Measurements from ENCODE around the gene ATRAID. TPM values are rescaled to one million over a fixed set of nuclear protein-coding genes. Genes with fewer than 3 reads are reported as not detected.
"Not testable (repeated sequence)": the region's sequence is repeated elsewhere in the genome, so short reads cannot be mapped to it uniquely, and the experiment has no call there.

The ATRAID gene
- polyA plus RNA-seq, 2 donors: 66.2 to 92.7 TPM

GRCh38 chr2:27191070-27191829 lies 20.6 kb upstream of the ATRAID start:
- 42 to 45% methylated on average over 8 of the region's 8 CpGs for WGBS, 2 donors

GRCh38 chr2:27194538-27195354 lies 17.1 kb upstream of the ATRAID start:
- Histone ChIP-seq H3K4me3 (ENCODE audit: low read depth in 1 of 2, low read length in 2 of 2) (no peak overlapping the region), H3K4me1 (ENCODE audit: control insufficient read depth in 2 of 2, insufficient read depth in 2 of 2, low read length in 1 of 2) (no peaks in the 10 kb centered on the region), H3K27me3 (ENCODE audit: control insufficient read depth in 1 of 2, insufficient read depth in 2 of 2, low read length in 2 of 2) (peaks cover 0 to 2% of the 10 kb centered on the region in 2 donors), H3K36me3 (ENCODE audit: control insufficient read depth in 2 of 2, insufficient read depth in 2 of 2, low read length in 1 of 2) (peaks cover 0 to 6% of the 10 kb centered on the region in 2 donors), H3K9me3 (ENCODE audit: control insufficient read depth in 2 of 2, insufficient read depth in 1 of 2, low read depth in 1 of 2, low read length in 1 of 2) (no peaks in the 10 kb centered on the region), H3K27ac (ENCODE audit: low read depth in 2 of 2, low read length in 1 of 2) (no peak overlapping the region)
- WGBS, 2 donors: 65 to 71% methylated on average over 17 of the region's 17 CpGs

More at GRCh38 chr2:27191070-27191829, 20.6 kb upstream of the ATRAID start:
- Histone ChIP-seq H3K4me3 (ENCODE audit: low read depth in 1 of 2, low read length in 2 of 2) (no peak overlapping the region), H3K36me3 (ENCODE audit: control insufficient read depth in 2 of 2, insufficient read depth in 2 of 2, low read length in 1 of 2) (no peaks in the 10 kb centered on the region), H3K27me3 (ENCODE audit: control insufficient read depth in 1 of 2, insufficient read depth in 2 of 2, low read length in 2 of 2) (peaks cover 0 to 2% of the 10 kb centered on the region in 2 donors), H3K4me1 (ENCODE audit: control insufficient read depth in 2 of 2, insufficient read depth in 2 of 2, low read length in 1 of 2) (no peaks in the 10 kb centered on the region), H3K9me3 (ENCODE audit: control insufficient read depth in 2 of 2, insufficient read depth in 1 of 2, low read depth in 1 of 2, low read length in 1 of 2) (no peaks in the 10 kb centered on the region), H3K27ac (ENCODE audit: low read depth in 2 of 2, low read length in 1 of 2) (no peak overlapping the region)

DNA sequence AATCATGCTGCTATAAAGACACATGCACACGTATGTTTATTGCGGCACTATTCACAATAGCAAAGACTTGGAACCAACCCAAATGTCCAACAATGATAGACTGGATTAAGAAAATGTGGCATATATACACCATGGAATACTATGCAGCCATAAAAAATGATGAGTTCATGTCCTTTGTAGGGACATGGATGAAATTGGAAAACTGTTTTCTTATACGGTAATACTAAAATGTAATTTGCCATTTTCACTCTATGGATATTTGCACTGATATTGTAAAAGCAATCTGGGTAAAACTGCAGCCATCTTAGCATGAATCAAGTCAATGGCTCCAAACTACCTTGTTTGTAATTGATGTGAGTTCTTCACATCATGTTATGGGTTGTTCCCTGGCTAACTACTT lies 16.0 kb upstream of the ATRAID start:
- 82 to 87% methylated on average over 3 of the region's 3 CpGs for WGBS, 2 donors

DNA sequence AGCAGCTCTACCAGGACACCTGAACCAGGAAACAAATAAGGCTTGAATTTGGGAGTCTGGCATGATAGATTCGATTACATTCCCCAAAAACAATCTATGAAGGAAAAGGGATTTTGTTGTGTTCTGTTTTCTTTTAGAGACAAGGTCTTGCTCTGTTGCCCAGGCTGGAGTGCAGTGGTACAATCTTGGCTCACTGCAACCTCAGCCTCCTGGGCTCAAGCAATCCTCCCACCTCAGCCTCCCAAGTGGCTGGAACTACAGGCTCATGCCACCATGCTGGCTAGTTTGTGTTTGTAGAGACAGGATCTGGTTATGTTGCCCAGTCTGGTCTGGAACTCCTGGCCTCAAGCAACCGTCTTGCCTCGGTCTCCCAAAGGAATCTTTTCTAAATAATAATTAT lies 13.8 kb upstream of the ATRAID start:
- H3K27ac ChIP-seq (ENCODE audit: low read depth in 2 of 2, low read length in 1 of 2); H3K4me1 ChIP-seq (ENCODE audit: control insufficient read depth in 2 of 2, insufficient read depth in 2 of 2, low read length in 1 of 2); H3K4me3 ChIP-seq (ENCODE audit: low read depth in 1 of 2, low read length in 2 of 2); H3K9me3 ChIP-seq (ENCODE audit: control insufficient read depth in 2 of 2, insufficient read depth in 1 of 2, low read depth in 1 of 2, low read length in 1 of 2); H3K27me3 ChIP-seq (ENCODE audit: control insufficient read depth in 1 of 2, insufficient read depth in 2 of 2, low read length in 2 of 2): not testable (repeated sequence)
- peaks cover 9 to 21% of the 10 kb centered on the region in 2 donors for H3K36me3 ChIP-seq (ENCODE audit: control insufficient read depth in 2 of 2, insufficient read depth in 2 of 2, low read length in 1 of 2)
- 95% methylated on average over 3 of the region's 3 CpGs for WGBS, 2 donors

More for the DNA sequence above, 16.0 kb upstream of the ATRAID start:
- H3K27me3 ChIP-seq (ENCODE audit: control insufficient read depth in 1 of 2, insufficient read depth in 2 of 2, low read length in 2 of 2); H3K9me3 ChIP-seq (ENCODE audit: control insufficient read depth in 2 of 2, insufficient read depth in 1 of 2, low read depth in 1 of 2, low read length in 1 of 2); H3K4me1 ChIP-seq (ENCODE audit: control insufficient read depth in 2 of 2, insufficient read depth in 2 of 2, low read length in 1 of 2); H3K4me3 ChIP-seq (ENCODE audit: low read depth in 1 of 2, low read length in 2 of 2); H3K27ac ChIP-seq (ENCODE audit: low read depth in 2 of 2, low read length in 1 of 2); H3K36me3 ChIP-seq (ENCODE audit: control insufficient read depth in 2 of 2, insufficient read depth in 2 of 2, low read length in 1 of 2): not testable (repeated sequence)

GRCh38 chr2:27198627-27199026 lies 13.2 kb upstream of the ATRAID start:
- H3K36me3 ChIP-seq (ENCODE audit: control insufficient read depth in 2 of 2, insufficient read depth in 2 of 2, low read length in 1 of 2): peaks cover 9 to 24% of the 10 kb centered on the region in 2 donors
- H3K4me3 ChIP-seq (ENCODE audit: low read depth in 1 of 2, low read length in 2 of 2): no peak overlapping the region
- 68 to 72% methylated on average over 2 of the region's 2 CpGs for WGBS, 2 donors
- no peak overlapping the region for H3K27ac ChIP-seq (ENCODE audit: low read depth in 2 of 2, low read length in 1 of 2)
- H3K4me1 ChIP-seq (ENCODE audit: control insufficient read depth in 2 of 2, insufficient read depth in 2 of 2, low read length in 1 of 2): no peaks in the 10 kb centered on the region
- H3K27me3 ChIP-seq (ENCODE audit: control insufficient read depth in 1 of 2, insufficient read depth in 2 of 2, low read length in 2 of 2): no peaks in the 10 kb centered on the region
- H3K9me3 ChIP-seq (ENCODE audit: control insufficient read depth in 2 of 2, insufficient read depth in 1 of 2, low read depth in 1 of 2, low read length in 1 of 2): no peaks in the 10 kb centered on the region

- no peaks in the 10 kb centered on the region for H3K9me3 ChIP-seq (ENCODE audit: control insufficient read depth in 2 of 2, insufficient read depth in 1 of 2, low read depth in 1 of 2, low read length in 1 of 2)
- 82 to 88% methylated on average over 2 of the region's 2 CpGs for WGBS, 2 donors
- H3K27me3 ChIP-seq (ENCODE audit: control insufficient read depth in 1 of 2, insufficient read depth in 2 of 2, low read length in 2 of 2): no peaks in the 10 kb centered on the region
- H3K27ac ChIP-seq (ENCODE audit: low read depth in 2 of 2, low read length in 1 of 2): no peak overlapping the region
- no peak overlapping the region for H3K4me3 ChIP-seq (ENCODE audit: low read depth in 1 of 2, low read length in 2 of 2)
- H3K4me1 ChIP-seq (ENCODE audit: control insufficient read depth in 2 of 2, insufficient read depth in 2 of 2, low read length in 1 of 2): no peaks in the 10 kb centered on the region
- peaks cover 9 to 27% of the 10 kb centered on the region in 2 donors for H3K36me3 ChIP-seq (ENCODE audit: control insufficient read depth in 2 of 2, insufficient read depth in 2 of 2, low read length in 1 of 2)
Measured at GRCh38 chr2:27199241-27199640, 12.6 kb upstream of the ATRAID start.

DNA sequence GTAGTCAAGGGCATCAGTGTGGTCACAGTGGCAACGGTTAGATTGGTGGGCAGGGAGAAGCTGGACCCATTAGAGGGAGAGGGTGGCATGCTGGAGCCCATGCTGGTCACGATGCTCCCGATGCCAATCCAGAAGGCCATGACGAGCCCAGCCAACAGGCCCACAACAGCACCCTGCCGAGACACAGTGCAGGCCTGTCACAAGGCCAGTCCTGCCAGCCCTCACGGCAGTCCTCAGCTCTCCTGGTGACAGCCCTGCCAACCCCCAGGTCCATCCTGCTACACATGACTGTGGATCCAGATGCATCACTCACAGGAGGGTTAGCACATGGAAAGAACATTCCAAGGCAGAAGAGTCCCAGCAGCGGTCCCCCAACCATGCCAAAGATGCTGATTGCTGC lies 10.2 kb upstream of the ATRAID start:
- Histone ChIP-seq H3K36me3 (ENCODE audit: control insufficient read depth in 2 of 2, insufficient read depth in 2 of 2, low read length in 1 of 2) (peaks cover 21 to 38% of the 10 kb centered on the region in 2 donors), H3K4me1 (ENCODE audit: control insufficient read depth in 2 of 2, insufficient read depth in 2 of 2, low read length in 1 of 2) (no peaks in the 10 kb centered on the region)
- WGBS, 2 donors: 87 to 88% methylated on average over 7 of the region's 7 CpGs

DNA sequence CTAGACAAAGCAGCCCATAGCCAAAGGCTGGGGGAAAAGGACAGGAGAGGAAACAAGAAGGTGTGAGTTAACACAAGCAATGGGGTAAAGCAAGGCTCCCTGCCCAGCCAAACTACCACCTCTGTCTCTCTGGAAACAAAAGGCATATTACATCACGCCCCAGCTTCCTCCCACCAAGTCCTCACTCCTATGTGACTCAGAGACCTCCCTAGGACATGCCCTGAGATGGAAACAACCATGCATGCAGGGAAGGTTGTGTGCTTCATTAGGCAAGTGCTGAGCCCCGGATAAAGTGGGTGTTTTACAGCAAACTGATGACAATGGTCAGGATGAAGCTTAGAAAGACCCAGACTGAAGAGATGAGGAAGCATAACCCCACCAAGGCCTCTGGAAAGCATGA lies 9.0 kb upstream of the ATRAID start:
- 85 to 86% methylated on average over 2 of the region's 2 CpGs for WGBS, 2 donors
- H3K4me1 ChIP-seq (ENCODE audit: control insufficient read depth in 2 of 2, insufficient read depth in 2 of 2, low read length in 1 of 2): no peaks in the 10 kb centered on the region
- peaks cover 30 to 46% of the 10 kb centered on the region in 2 donors for H3K36me3 ChIP-seq (ENCODE audit: control insufficient read depth in 2 of 2, insufficient read depth in 2 of 2, low read length in 1 of 2)
- no peaks in the 10 kb centered on the region for H3K9me3 ChIP-seq (ENCODE audit: control insufficient read depth in 2 of 2, insufficient read depth in 1 of 2, low read depth in 1 of 2, low read length in 1 of 2)
- no peaks in the 10 kb centered on the region for H3K27me3 ChIP-seq (ENCODE audit: control insufficient read depth in 1 of 2, insufficient read depth in 2 of 2, low read length in 2 of 2)
- no peak overlapping the region for H3K4me3 ChIP-seq (ENCODE audit: low read depth in 1 of 2, low read length in 2 of 2)
- no peak overlapping the region for H3K27ac ChIP-seq (ENCODE audit: low read depth in 2 of 2, low read length in 1 of 2)

More for the DNA sequence above, 10.2 kb upstream of the ATRAID start:
- no peak overlapping the region for H3K27ac ChIP-seq (ENCODE audit: low read depth in 2 of 2, low read length in 1 of 2)
- no peaks in the 10 kb centered on the region for H3K9me3 ChIP-seq (ENCODE audit: control insufficient read depth in 2 of 2, insufficient read depth in 1 of 2, low read depth in 1 of 2, low read length in 1 of 2)
- H3K27me3 ChIP-seq (ENCODE audit: control insufficient read depth in 1 of 2, insufficient read depth in 2 of 2, low read length in 2 of 2): no peaks in the 10 kb centered on the region
- H3K4me3 ChIP-seq (ENCODE audit: low read depth in 1 of 2, low read length in 2 of 2): no peak overlapping the region

DNA sequence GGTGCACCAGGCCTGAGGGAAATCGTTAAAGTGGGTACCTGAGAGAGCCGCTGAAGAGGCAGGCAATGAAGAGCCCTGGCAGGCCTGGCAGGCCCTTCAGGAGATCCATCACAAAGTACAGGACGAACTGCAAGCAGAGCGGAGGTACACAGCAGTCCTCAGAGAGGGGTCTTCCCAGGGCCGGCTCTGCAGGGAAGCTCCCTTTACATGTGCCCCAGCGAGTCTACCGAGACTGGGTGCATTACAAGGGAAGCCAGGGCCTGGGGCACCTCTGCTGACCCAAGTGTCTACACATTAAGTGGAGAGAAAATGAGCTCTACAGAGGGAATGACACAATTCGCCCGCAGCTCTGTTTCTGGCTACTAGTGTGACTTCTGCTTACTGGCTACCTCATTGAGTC lies 8.1 kb upstream of the ATRAID start:
- Histone ChIP-seq H3K27me3 (ENCODE audit: control insufficient read depth in 1 of 2, insufficient read depth in 2 of 2, low read length in 2 of 2) (no peaks in the 10 kb centered on the region), H3K4me3 (ENCODE audit: low read depth in 1 of 2, low read length in 2 of 2) (no peak overlapping the region), H3K4me1 (ENCODE audit: control insufficient read depth in 2 of 2, insufficient read depth in 2 of 2, low read length in 1 of 2) (no peaks in the 10 kb centered on the region), H3K27ac (ENCODE audit: low read depth in 2 of 2, low read length in 1 of 2) (no peak overlapping the region), H3K36me3 (ENCODE audit: control insufficient read depth in 2 of 2, insufficient read depth in 2 of 2, low read length in 1 of 2) (peaks cover 30 to 51% of the 10 kb centered on the region in 2 donors), H3K9me3 (ENCODE audit: control insufficient read depth in 2 of 2, insufficient read depth in 1 of 2, low read depth in 1 of 2, low read length in 1 of 2) (no peaks in the 10 kb centered on the region)
- 93 to 94% methylated on average over 9 of the region's 9 CpGs for WGBS, 2 donors
